ENCODE results near the gene ROBO1.

ROBO1 gene

DNA sequence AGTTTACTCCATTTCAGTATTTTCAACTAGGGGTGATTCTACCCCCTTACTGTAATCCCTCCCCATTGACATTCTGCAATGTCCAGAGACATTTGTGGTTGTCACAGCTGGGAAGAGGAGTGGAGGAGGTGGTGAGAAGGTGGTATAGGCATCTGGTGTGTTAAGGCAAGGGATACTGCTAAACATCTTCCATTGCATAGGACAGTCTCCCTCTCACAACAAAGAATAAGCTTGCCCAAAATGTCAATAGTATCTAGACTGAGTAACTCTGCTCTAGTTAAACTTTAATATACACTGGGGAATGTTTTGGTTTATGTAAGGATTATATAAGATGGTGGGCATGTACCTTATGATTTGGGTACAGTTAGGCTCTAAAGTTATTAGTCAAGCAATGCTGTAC is 737.6 kb downstream of the ROBO1 start:
- no peak overlapping the region for H2AFZ ChIP-seq (ENCODE audit: low read depth, low read length, severe bottlenecking)
- no peak overlapping the region for H3K4me2 ChIP-seq (ENCODE audit: low read depth, low read length, poor library complexity, severe bottlenecking)
- no peaks in the 10 kb centered on the region for H3K36me3 ChIP-seq (ENCODE audit: low read length)
- no peak overlapping the region for H3K27ac ChIP-seq (ENCODE audit: low read depth, low read length)
- no peak overlapping the region for H3K4me3 ChIP-seq (ENCODE audit: insufficient read depth, low read length, poor library complexity, severe bottlenecking)
- H3K79me2 ChIP-seq (ENCODE audit: insufficient read depth, low read length), result no peaks in the 10 kb centered on the region
- H3K27me3 ChIP-seq (ENCODE audit: low read length), result no peaks in the 10 kb centered on the region
- H3K9ac ChIP-seq (ENCODE audit: low read length), result no peak overlapping the region
- no peaks in the 10 kb centered on the region for H3K9me3 ChIP-seq (ENCODE audit: insufficient read depth, low read length)
- H3K9me2 ChIP-seq (replicated peaks; ENCODE audit: insufficient read depth, low read length), result no peaks in the 10 kb centered on the region
- TF ChIP-seq, protein P1, sequence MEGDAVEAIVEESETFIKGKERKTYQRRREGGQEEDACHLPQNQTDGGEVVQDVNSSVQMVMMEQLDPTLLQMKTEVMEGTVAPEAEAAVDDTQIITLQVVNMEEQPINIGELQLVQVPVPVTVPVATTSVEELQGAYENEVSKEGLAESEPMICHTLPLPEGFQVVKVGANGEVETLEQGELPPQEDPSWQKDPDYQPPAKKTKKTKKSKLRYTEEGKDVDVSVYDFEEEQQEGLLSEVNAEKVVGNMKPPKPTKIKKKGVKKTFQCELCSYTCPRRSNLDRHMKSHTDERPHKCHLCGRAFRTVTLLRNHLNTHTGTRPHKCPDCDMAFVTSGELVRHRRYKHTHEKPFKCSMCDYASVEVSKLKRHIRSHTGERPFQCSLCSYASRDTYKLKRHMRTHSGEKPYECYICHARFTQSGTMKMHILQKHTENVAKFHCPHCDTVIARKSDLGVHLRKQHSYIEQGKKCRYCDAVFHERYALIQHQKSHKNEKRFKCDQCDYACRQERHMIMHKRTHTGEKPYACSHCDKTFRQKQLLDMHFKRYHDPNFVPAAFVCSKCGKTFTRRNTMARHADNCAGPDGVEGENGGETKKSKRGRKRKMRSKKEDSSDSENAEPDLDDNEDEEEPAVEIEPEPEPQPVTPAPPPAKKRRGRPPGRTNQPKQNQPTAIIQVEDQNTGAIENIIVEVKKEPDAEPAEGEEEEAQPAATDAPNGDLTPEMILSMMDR (IDR thresholded peaks at IDR 0.05; ENCODE audit: insufficient read depth, low read length, poor library complexity, severe bottlenecking), result no peak
- TF ChIP-seq EZH2phosphoT487 (conservative IDR thresholded peaks at IDR 0.05; ENCODE audit: low read length), result no peak
- H4K20me1 ChIP-seq (ENCODE audit: low read depth, low read length), result no peaks in the 10 kb centered on the region
- no peaks in the 10 kb centered on the region for H3F3A ChIP-seq (ENCODE audit: insufficient read depth)

- TF ChIP-seq, protein P1 (IDR thresholded peaks at IDR 0.05; ENCODE audit: insufficient read depth, low read length, poor library complexity, severe bottlenecking), result no peak
- TF ChIP-seq EZH2phosphoT487 (conservative IDR thresholded peaks at IDR 0.05; ENCODE audit: low read length), result no peak
- H3K4me3 ChIP-seq (ENCODE audit: insufficient read depth, low read length, poor library complexity, severe bottlenecking), result no peak overlapping the region
- H3K27me3 ChIP-seq (ENCODE audit: low read length), result no peaks in the 10 kb centered on the region
- H3K36me3 ChIP-seq (ENCODE audit: low read length), result no peaks in the 10 kb centered on the region
- no peaks in the 10 kb centered on the region for H3K9me2 ChIP-seq (replicated peaks; ENCODE audit: insufficient read depth, low read length)
- no peak overlapping the region for H3K27ac ChIP-seq (ENCODE audit: low read depth, low read length)
- H3K4me2 ChIP-seq (ENCODE audit: low read depth, low read length, poor library complexity, severe bottlenecking), result no peak overlapping the region
- no peak overlapping the region for H3K9ac ChIP-seq (ENCODE audit: low read length)
- no peaks in the 10 kb centered on the region for H3K9me3 ChIP-seq (ENCODE audit: insufficient read depth, low read length)
- no peaks in the 10 kb centered on the region for H3K79me2 ChIP-seq (ENCODE audit: insufficient read depth, low read length)
- no peak overlapping the region for H2AFZ ChIP-seq (ENCODE audit: low read depth, low read length, severe bottlenecking)
- H4K20me1 ChIP-seq (ENCODE audit: low read depth, low read length), result no peaks in the 10 kb centered on the region
- no peaks in the 10 kb centered on the region for H3F3A ChIP-seq (ENCODE audit: insufficient read depth)
Observed at GRCh38 chr3:79028916-79029315, 738.9 kb downstream of the ROBO1 start.

DNA sequence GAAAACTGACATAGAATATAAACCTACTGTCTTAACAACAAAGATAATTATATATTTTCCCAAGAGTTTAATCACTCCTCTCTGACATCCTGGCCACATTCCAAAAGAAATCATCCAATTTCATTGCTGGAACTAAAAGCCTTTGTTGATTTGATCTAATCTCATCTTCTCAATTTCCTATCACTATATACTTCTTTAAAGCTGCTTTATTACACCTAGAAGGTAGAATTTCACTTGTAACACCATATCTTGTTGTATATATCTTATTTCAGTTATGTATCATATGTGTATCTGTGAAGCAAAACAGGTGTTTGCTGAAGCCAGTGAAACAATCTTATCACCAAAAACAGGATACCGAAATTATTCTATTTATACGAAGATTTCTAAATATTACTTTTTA is 740.2 kb downstream of the ROBO1 start:
- H3K9me2 ChIP-seq (replicated peaks; ENCODE audit: insufficient read depth, low read length), result no peaks in the 10 kb centered on the region
- H3K9me3 ChIP-seq (ENCODE audit: insufficient read depth, low read length), result no peaks in the 10 kb centered on the region
- no peak for TF ChIP-seq EZH2phosphoT487 (conservative IDR thresholded peaks at IDR 0.05; ENCODE audit: low read length)
- H4K20me1 ChIP-seq (ENCODE audit: low read depth, low read length), result no peaks in the 10 kb centered on the region
- no peaks in the 10 kb centered on the region for H3K36me3 ChIP-seq (ENCODE audit: low read length)
- H3K9ac ChIP-seq (ENCODE audit: low read length), result no peak overlapping the region
- no peaks in the 10 kb centered on the region for H3F3A ChIP-seq (ENCODE audit: insufficient read depth)
- no peak overlapping the region for H3K4me3 ChIP-seq (ENCODE audit: insufficient read depth, low read length, poor library complexity, severe bottlenecking)
- H3K27ac ChIP-seq (ENCODE audit: low read depth, low read length), result no peak overlapping the region
- H3K27me3 ChIP-seq (ENCODE audit: low read length), result no peaks in the 10 kb centered on the region
- H2AFZ ChIP-seq (ENCODE audit: low read depth, low read length, severe bottlenecking), result no peak overlapping the region
- no peaks in the 10 kb centered on the region for H3K79me2 ChIP-seq (ENCODE audit: insufficient read depth, low read length)
- no peak overlapping the region for H3K4me2 ChIP-seq (ENCODE audit: low read depth, low read length, poor library complexity, severe bottlenecking)

- Histone ChIP-seq H3K4me2 (ENCODE audit: low read depth, low read length, poor library complexity, severe bottlenecking) (no peak overlapping the region), H3K79me2 (ENCODE audit: insufficient read depth, low read length) (no peaks in the 10 kb centered on the region), H3K36me3 (ENCODE audit: low read length) (no peaks in the 10 kb centered on the region), H3K27ac (ENCODE audit: low read depth, low read length) (no peak overlapping the region), H3K9ac (ENCODE audit: low read length) (no peak overlapping the region), H2AFZ (ENCODE audit: low read depth, low read length, severe bottlenecking) (no peak overlapping the region), H3K9me3 (ENCODE audit: insufficient read depth, low read length) (no peaks in the 10 kb centered on the region), H3K27me3 (ENCODE audit: low read length) (no peaks in the 10 kb centered on the region), H4K20me1 (ENCODE audit: low read depth, low read length) (no peaks in the 10 kb centered on the region), H3K4me3 (ENCODE audit: insufficient read depth, low read length, poor library complexity, severe bottlenecking) (no peak overlapping the region), H3F3A (ENCODE audit: insufficient read depth) (no peaks in the 10 kb centered on the region), H3K9me2 (replicated peaks; ENCODE audit: insufficient read depth, low read length) (no peaks in the 10 kb centered on the region)
- TF ChIP-seq, protein P1 (IDR thresholded peaks at IDR 0.05; ENCODE audit: insufficient read depth, low read length, poor library complexity, severe bottlenecking), result no peak
- TF ChIP-seq EZH2phosphoT487 (conservative IDR thresholded peaks at IDR 0.05; ENCODE audit: low read length), result no peak
Observed at GRCh38 chr3:79019924-79020173, 747.9 kb downstream of the ROBO1 start.
